Calu3 (cell line): ENCODE results near the gene DUSP16. TPM values are rescaled to one million over a fixed set of nuclear protein-coding genes. Genes with fewer than 3 reads are reported as not detected.

Experiments
- BruUV-seq: library from RNA; stranded (reverse); fragments of 400-500 nt; replicated peaks from 2 replicates; lab custom pipeline; 2021; lab: Mats Ljungman, UMichigan
- CTCF ChIA-PET: fragments of 300-600 bp; sonication (Branson Sonifier 250); formaldehyde crosslinking; loops from one replicate; lab custom pipeline; 2022; ENCODE audit warnings: antibody characterized with exemption; lab: Charles Lee
- DNase-seq: peaks from one replicate; pipeline ENCODE4 v3.0.0; 2022
- H3K27ac Mint-ChIP-seq: one replicate; pipeline ENCODE4 v1.8.0; 2022; ENCODE audit warnings: mixed read lengths; ENCODE audit not compliant: unreplicated experiment
- H3K27me3 Mint-ChIP-seq: one replicate; pipeline ENCODE4 v1.8.0; 2022; ENCODE audit warnings: mixed read lengths; ENCODE audit not compliant: unreplicated experiment
- H3K36me3 Mint-ChIP-seq: one replicate; pipeline ENCODE4 v1.8.0; 2022; ENCODE audit warnings: mild to moderate bottlenecking, moderate library complexity, mixed read lengths; ENCODE audit not compliant: insufficient read depth, unreplicated experiment
- H3K4me1 Mint-ChIP-seq: one replicate; pipeline ENCODE4 v1.8.0; 2022; ENCODE audit warnings: mild to moderate bottlenecking, low read depth, mixed read lengths; ENCODE audit not compliant: unreplicated experiment
- H3K4me3 Mint-ChIP-seq: one replicate; pipeline ENCODE4 v1.8.0; 2022; ENCODE audit warnings: mild to moderate bottlenecking, low read depth, moderate library complexity, mixed read lengths; ENCODE audit not compliant: unreplicated experiment
- H3K9me3 Mint-ChIP-seq: one replicate; pipeline ENCODE4 v1.8.0; 2022; ENCODE audit warnings: low read depth, mixed read lengths; ENCODE audit not compliant: unreplicated experiment
- intact Hi-C: fragments of 100-400 bp; cut with micrococcal nuclease; formaldehyde crosslinking; loops from one replicate; pipeline ENCODE4 v1.10.0; 2022; ENCODE audit not compliant: unreplicated experiment
- total RNA-seq: library from RNA; stranded (reverse); gene quantifications from 2 replicates; pipeline ENCODE4 v1.2.3, GENCODE V29; 2022
- TF ChIP-seq, protein P1 (sequence below): fragments of 200-600 bp; IDR thresholded peaks from one replicate; pipeline ENCODE4 v1.8.0; 2022; ENCODE audit warnings: antibody characterized with exemption; ENCODE audit not compliant: unreplicated experiment

Gene DUSP16
- total RNA-seq, 1 experiment from 2014 or later, result 25.8 TPM

DNA sequence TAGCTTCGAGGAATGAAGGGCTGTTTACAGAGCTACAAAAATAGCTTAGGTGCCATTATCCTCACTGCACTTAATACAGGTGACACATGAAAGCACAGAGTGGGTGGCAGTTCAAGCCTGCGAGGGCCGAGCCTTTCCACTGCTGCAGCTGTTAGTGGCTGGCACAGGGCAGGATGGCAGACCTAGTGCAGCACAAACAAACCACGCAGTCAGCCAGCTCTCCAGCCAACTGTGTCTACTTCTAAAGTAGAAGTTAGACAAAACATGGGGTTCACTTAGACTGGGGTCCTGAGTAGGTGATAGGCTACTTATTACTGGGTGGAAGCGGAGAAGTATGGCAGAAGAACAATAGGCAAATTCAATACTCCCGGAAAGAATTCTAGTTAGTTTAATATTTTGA is 95.4 kb downstream of the DUSP16 start:
- CTCF ChIA-PET, result no interaction called here
- no peak overlapping the region for H3K27ac Mint-ChIP-seq
- H3K9me3 Mint-ChIP-seq, result no peaks in the 10 kb centered on the region
- TF ChIP-seq, protein P1, sequence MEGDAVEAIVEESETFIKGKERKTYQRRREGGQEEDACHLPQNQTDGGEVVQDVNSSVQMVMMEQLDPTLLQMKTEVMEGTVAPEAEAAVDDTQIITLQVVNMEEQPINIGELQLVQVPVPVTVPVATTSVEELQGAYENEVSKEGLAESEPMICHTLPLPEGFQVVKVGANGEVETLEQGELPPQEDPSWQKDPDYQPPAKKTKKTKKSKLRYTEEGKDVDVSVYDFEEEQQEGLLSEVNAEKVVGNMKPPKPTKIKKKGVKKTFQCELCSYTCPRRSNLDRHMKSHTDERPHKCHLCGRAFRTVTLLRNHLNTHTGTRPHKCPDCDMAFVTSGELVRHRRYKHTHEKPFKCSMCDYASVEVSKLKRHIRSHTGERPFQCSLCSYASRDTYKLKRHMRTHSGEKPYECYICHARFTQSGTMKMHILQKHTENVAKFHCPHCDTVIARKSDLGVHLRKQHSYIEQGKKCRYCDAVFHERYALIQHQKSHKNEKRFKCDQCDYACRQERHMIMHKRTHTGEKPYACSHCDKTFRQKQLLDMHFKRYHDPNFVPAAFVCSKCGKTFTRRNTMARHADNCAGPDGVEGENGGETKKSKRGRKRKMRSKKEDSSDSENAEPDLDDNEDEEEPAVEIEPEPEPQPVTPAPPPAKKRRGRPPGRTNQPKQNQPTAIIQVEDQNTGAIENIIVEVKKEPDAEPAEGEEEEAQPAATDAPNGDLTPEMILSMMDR, result no peak
- H3K4me1 Mint-ChIP-seq, result no peaks in the 10 kb centered on the region
- BruUV-seq, result no TSS peak
- no peak for DNase-seq
- no peak overlapping the region for H3K4me3 Mint-ChIP-seq
- intact Hi-C loops, result no loop called here
- no peaks in the 10 kb centered on the region for H3K27me3 Mint-ChIP-seq
- H3K36me3 Mint-ChIP-seq, result no peaks in the 10 kb centered on the region

DNA sequence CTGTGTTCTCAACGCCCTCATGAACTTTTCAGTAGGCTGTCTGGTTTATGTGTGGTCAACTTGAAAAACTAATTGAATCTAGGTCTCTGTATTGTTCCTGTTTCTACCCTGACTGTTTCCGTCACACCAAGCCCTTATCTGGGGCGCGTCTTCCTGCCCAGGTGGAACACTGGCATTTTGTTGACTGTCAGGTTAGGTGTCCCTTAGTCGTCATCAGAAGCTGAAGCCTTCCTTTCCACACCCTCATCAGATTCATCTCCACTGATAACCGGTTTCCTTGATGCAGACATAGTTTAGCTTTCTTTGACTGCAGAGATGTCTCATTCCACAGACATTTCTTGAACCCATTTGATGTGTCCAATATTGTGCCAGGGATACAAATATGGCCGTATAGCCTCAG is 96.5 kb downstream of the DUSP16 start:
- CTCF ChIA-PET, result no interaction called here
- intact Hi-C loops, result no loop called here
- H3K36me3 Mint-ChIP-seq, result no peaks in the 10 kb centered on the region
- no peak overlapping the region for H3K4me3 Mint-ChIP-seq
- H3K4me1 Mint-ChIP-seq, result no peaks in the 10 kb centered on the region
- H3K9me3 Mint-ChIP-seq, result no peaks in the 10 kb centered on the region
- no peaks in the 10 kb centered on the region for H3K27me3 Mint-ChIP-seq
- no peak for DNase-seq
- no peak overlapping the region for H3K27ac Mint-ChIP-seq
- TF ChIP-seq, protein P1, result no peak
- BruUV-seq, result no TSS peak

DNA sequence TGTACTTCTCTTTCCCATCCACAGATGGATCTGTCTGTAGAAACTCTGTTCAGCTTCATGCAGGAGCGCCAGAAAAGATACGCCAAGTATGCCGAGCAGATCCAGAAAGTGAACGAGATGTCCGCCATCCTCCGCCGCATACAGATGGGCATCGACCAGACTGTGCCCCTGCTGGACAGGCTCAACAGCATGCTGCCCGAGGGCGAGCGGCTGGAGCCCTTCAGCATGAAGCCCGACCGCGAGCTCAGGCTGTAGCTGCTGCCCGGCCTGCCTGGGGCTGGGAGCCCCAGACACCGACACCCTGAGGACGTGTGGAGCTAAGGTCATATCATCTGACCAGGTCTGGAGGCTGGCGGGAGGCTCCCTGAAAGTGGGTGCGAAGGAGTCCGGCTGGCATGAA is 97.1 kb downstream of the DUSP16 start:
- Mint-ChIP-seq H3K4me3 (no peak overlapping the region), H3K36me3 (no peaks in the 10 kb centered on the region), H3K4me1 (no peaks in the 10 kb centered on the region), H3K9me3 (no peaks in the 10 kb centered on the region), H3K27ac (no peak overlapping the region), H3K27me3 (no peaks in the 10 kb centered on the region)
- BruUV-seq, result no TSS peak
- DNase-seq, result no peak
- TF ChIP-seq, protein P1, result no peak
- intact Hi-C loops, result no loop called here
- CTCF ChIA-PET, result no interaction called here

DNA sequence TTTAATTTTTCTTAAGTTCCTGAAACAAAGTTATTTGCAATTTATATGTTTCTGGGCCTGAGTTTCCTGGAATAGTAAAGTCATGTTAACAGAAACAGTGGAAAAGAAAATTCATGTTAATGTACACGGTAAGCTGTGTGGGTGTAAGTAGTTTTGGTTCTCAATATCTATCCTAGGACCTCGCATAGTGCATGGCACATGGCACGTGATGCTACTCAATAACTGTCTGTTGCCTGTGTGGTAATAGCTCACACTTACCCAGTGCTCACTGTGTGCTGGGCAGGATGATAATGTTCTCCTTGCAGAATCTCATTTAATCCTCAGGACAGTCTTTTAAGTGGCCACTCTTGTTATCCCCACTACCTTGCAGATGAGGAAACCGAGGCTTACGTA is 100.7 kb downstream of the DUSP16 start:
- intact Hi-C loops, result no loop called here
- TF ChIP-seq, protein P1, result no peak
- Mint-ChIP-seq H3K27ac (no peak overlapping the region), H3K27me3 (no peaks in the 10 kb centered on the region), H3K36me3 (peaks cover 5% of the 10 kb centered on the region), H3K9me3 (no peaks in the 10 kb centered on the region), H3K4me3 (no peak overlapping the region), H3K4me1 (no peaks in the 10 kb centered on the region)
- BruUV-seq, result no TSS peak
- no peak for DNase-seq
- CTCF ChIA-PET, result interaction anchor here (1.4 kb wide), 1 partner anchor 25 kb away, joined by 3 read pairs; no protein-coding TSS in a partner anchor
